Measurements from ENCODE around the gene MINPP1.
"Not testable (repeated sequence)": the region's sequence is repeated elsewhere in the genome, so short reads cannot be mapped to it uniquely, and the experiment has no call there.

DNA sequence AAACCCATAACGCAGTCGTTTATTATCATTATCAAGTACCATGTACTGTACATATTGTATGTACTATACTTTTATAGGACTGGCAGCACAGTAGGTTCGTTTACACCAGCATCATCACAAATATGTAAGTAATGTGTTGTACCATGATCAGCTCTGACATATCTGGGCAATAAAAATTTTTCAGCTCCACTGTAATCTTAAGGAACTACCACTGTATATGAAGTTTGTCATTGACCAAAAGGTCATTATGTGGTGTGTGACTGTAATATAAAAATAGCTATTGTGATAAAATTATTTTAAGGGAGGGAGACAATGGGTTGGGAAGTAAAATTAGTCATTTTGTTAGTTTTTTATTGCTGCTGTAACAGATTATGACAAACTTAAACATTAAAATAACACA lies 14.4 kb upstream of the MINPP1 start:
- TF ChIP-seq, protein P1, sequence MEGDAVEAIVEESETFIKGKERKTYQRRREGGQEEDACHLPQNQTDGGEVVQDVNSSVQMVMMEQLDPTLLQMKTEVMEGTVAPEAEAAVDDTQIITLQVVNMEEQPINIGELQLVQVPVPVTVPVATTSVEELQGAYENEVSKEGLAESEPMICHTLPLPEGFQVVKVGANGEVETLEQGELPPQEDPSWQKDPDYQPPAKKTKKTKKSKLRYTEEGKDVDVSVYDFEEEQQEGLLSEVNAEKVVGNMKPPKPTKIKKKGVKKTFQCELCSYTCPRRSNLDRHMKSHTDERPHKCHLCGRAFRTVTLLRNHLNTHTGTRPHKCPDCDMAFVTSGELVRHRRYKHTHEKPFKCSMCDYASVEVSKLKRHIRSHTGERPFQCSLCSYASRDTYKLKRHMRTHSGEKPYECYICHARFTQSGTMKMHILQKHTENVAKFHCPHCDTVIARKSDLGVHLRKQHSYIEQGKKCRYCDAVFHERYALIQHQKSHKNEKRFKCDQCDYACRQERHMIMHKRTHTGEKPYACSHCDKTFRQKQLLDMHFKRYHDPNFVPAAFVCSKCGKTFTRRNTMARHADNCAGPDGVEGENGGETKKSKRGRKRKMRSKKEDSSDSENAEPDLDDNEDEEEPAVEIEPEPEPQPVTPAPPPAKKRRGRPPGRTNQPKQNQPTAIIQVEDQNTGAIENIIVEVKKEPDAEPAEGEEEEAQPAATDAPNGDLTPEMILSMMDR (IDR thresholded peaks at IDR 0.05; ENCODE audit: low read depth, low read length, poor library complexity, severe bottlenecking): not testable (repeated sequence)
- not testable (repeated sequence) for TF ChIP-seq EZH2phosphoT487 (IDR thresholded peaks at IDR 0.05; ENCODE audit: borderline replicate concordance, low read length)
